ENCODE measurements around the gene COL23A1. TPM values are rescaled to one million over a fixed set of nuclear protein-coding genes. Genes with fewer than 3 reads are reported as not detected.

The COL23A1 gene
- total RNA-seq, 2 donors from 2014 or later, result 1.5 to 2.5 TPM

DNA sequence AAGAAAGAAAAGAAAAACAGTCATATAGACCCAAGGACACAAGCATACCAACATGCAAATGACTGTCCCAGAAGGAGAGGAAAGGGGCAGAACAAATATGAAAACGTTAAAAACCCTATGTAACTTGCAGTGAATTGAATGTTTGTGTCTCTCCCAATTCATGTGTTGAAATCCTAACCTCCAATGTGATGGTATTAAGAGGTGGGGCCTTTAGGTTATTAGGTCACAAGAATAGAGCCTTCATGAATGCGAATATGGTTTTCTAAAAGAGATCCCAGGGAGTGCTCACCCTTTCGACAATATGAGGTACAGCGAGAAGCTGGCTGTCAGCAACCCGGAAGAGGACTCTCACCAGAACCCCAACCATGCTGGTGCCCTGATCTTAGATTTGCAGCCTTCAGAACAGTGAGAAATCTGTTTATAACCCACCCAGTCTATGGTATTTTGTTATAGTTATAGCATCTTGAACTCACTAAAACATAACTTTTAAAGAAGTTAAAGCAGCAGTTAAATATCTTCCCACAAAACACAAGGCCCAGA lies 371.9 kb downstream of the COL23A1 start:
- DNase-seq (ENCODE audit: low spot score), result no peak
- Histone ChIP-seq H3K9me3 (no peaks in the 10 kb centered on the region), H3K27me3 (replicated peaks; ENCODE audit: insufficient read depth) (no peaks in the 10 kb centered on the region), H3K4me3 (no peak overlapping the region), H3K36me3 (peaks cover 39% of the 10 kb centered on the region), H3K27ac (no peak overlapping the region), H3K4me1 (ENCODE audit: control insufficient read depth in 1 of 2, low read depth in 2 of 2) (no peaks in the 10 kb centered on the region)
- TF ChIP-seq, protein P1, sequence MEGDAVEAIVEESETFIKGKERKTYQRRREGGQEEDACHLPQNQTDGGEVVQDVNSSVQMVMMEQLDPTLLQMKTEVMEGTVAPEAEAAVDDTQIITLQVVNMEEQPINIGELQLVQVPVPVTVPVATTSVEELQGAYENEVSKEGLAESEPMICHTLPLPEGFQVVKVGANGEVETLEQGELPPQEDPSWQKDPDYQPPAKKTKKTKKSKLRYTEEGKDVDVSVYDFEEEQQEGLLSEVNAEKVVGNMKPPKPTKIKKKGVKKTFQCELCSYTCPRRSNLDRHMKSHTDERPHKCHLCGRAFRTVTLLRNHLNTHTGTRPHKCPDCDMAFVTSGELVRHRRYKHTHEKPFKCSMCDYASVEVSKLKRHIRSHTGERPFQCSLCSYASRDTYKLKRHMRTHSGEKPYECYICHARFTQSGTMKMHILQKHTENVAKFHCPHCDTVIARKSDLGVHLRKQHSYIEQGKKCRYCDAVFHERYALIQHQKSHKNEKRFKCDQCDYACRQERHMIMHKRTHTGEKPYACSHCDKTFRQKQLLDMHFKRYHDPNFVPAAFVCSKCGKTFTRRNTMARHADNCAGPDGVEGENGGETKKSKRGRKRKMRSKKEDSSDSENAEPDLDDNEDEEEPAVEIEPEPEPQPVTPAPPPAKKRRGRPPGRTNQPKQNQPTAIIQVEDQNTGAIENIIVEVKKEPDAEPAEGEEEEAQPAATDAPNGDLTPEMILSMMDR (IDR thresholded peaks at IDR 0.05), result no peak
- no peak for ATAC-seq (ENCODE audit: insufficient number of reproducible peaks, low FRiP score, low read depth)

DNA sequence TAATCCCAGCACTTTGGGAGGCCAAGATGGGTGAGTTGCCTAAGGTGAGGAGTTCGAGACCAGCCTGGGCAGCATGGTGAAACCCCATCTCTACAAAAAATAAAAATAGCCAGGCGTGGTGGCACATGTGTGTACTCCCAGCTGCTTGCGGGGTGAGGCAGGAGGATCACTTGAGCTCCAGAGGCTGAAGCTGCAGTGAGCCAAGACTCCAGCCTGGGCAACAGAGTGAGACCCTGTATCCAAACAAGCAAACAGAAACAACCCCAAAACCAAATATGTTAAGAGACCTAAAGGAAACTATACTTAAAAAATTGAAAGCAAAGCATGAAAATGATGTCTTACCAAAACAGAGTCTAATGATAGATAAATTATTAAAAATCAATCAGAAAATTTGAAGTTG lies 373.4 kb downstream of the COL23A1 start:
- no peak overlapping the region for H3K27ac ChIP-seq
- H3K36me3 ChIP-seq, result peaks cover 45% of the 10 kb centered on the region
- ATAC-seq (ENCODE audit: insufficient number of reproducible peaks, low FRiP score, low read depth) (no peak), DNase-seq (ENCODE audit: low spot score) (no peak)
- H3K9me3 ChIP-seq, result no peaks in the 10 kb centered on the region
- H3K4me3 ChIP-seq, result no peak overlapping the region
- TF ChIP-seq, protein P1 (IDR thresholded peaks at IDR 0.05), result no peak
- H3K4me1 ChIP-seq (ENCODE audit: control insufficient read depth in 1 of 2, low read depth in 2 of 2), result no peaks in the 10 kb centered on the region
- no peaks in the 10 kb centered on the region for H3K27me3 ChIP-seq (replicated peaks; ENCODE audit: insufficient read depth)

DNA sequence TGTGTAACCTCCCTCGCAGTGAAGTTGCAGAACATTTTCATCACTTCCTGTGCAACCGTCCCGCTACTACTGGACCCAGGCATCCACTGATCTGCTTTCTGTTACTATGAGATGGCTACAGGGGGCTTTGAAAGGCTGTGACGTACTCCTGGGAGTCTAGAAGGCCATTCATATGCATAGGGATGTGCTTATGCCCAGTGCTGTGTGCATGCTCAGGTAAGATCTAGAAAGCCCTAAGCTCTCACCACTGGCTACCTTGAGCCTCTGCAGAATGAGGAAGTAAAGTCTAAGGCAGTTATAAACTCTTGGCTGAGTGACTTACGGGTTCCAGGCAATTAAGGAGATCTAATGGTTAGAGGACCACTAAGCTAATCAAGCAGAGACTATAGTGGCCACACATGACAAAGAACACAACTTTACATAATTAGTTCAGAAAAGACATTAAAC lies 374.1 kb downstream of the COL23A1 start:
- H3K9me3 ChIP-seq, result no peaks in the 10 kb centered on the region
- no peak overlapping the region for H3K27ac ChIP-seq
- ATAC-seq (ENCODE audit: insufficient number of reproducible peaks, low FRiP score, low read depth), result no peak
- no peak for DNase-seq (ENCODE audit: low spot score)
- peaks cover 47% of the 10 kb centered on the region for H3K36me3 ChIP-seq
- TF ChIP-seq, protein P1 (IDR thresholded peaks at IDR 0.05), result no peak
- H3K4me1 ChIP-seq (ENCODE audit: control insufficient read depth in 1 of 2, low read depth in 2 of 2), result no peaks in the 10 kb centered on the region
- H3K4me3 ChIP-seq, result no peak overlapping the region
- H3K27me3 ChIP-seq (replicated peaks; ENCODE audit: insufficient read depth), result no peaks in the 10 kb centered on the region

DNA sequence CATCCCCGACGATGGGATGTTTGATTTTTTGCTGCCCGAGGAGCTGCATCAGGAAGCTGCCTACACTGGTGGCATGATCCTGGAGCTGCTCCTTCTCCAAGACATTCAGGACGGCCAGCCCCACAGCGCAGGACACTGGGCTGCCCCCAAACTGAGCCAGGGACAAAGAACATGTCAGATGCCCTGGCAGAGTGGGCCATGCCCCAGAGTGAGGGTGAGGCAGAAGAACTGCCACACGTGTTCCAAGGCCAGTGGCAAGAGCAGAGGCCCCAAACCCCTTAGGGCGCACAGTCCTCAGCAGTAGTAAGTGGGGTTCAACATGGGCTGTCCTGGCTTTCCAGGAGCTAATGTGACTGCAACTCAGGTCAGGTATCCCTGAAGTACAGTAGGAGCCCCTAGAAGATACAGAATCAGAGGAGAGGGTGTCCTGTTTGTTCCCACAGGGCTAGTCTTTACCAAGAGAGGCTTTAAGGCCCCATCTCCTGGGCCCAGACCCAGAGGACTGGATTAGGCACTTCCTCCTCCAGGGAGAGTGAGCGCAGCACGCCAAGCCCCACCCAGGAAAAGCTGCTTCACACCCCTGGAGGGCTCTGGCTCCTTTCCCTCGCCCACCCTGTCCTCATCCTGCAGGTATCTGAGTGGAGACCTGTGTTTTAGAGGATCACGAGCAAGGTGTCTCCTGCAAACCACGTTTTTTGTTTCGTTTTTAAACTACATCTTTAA lies 374.8 kb downstream of the COL23A1 start:
- peaks cover 54% of the 10 kb centered on the region for H3K36me3 ChIP-seq
- DNase-seq (ENCODE audit: low spot score), result no peak
- H3K4me3 ChIP-seq, result no peak overlapping the region
- no peaks in the 10 kb centered on the region for H3K9me3 ChIP-seq
- ATAC-seq (ENCODE audit: insufficient number of reproducible peaks, low FRiP score, low read depth), result no peak
- H3K4me1 ChIP-seq (ENCODE audit: control insufficient read depth in 1 of 2, low read depth in 2 of 2), result no peaks in the 10 kb centered on the region
- H3K27ac ChIP-seq, result no peak overlapping the region
- TF ChIP-seq, protein P1 (IDR thresholded peaks at IDR 0.05), result no peak
- H3K27me3 ChIP-seq (replicated peaks; ENCODE audit: insufficient read depth), result no peaks in the 10 kb centered on the region

DNA sequence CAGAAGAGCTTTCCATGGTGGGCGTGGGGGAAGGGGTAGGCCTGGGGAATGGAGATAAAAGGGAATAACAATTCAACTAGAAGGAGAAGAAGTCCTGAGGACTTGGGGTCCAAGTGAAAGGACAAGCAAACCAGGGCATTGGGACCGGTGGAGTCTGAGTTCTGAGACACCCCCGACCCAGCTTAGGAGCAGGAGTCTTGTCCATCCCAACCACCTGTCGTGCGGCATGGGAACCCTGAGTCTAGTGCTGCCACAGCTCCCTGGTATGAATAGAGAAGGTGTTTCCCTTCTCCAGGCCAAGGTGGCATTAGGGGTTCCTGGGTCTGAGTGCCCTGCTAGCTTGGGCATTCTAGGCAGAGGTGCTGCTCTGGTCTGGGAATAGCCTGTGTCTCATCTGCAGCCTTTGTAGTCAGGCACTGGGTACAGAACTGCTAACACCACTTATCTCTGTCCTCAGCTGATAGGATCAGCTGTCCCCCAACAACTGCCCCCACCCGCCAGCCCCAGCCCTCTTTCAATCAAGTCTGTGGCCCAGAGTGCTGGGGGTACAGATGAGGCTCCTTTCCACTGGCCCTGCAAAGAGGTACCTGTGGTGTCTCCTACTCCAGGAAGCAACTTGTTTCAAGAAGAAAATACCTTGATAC lies 375.9 kb downstream of the COL23A1 start:
- no peaks in the 10 kb centered on the region for H3K4me1 ChIP-seq (ENCODE audit: control insufficient read depth in 1 of 2, low read depth in 2 of 2)
- peaks cover 65% of the 10 kb centered on the region for H3K36me3 ChIP-seq
- H3K27ac ChIP-seq, result no peak overlapping the region
- H3K4me3 ChIP-seq, result no peak overlapping the region
- no peak for ATAC-seq (ENCODE audit: insufficient number of reproducible peaks, low FRiP score, low read depth)
- no peak for DNase-seq (ENCODE audit: low spot score)
- H3K27me3 ChIP-seq (replicated peaks; ENCODE audit: insufficient read depth), result no peaks in the 10 kb centered on the region
- H3K9me3 ChIP-seq, result no peaks in the 10 kb centered on the region
- TF ChIP-seq, protein P1 (IDR thresholded peaks at IDR 0.05), result no peak

All from thoracic aorta (tissue), 2 donors.